Muscle of leg (tissue), 16 donors: Measurements from ENCODE around the gene SLCO4C1. TPM values are rescaled to one million over a fixed set of nuclear protein-coding genes. Genes with fewer than 3 reads are reported as not detected.
A peak's percentile ranks its signal among the peaks of the same experiment; 100 is the strongest.
"Not testable (repeated sequence)": the region's sequence is repeated elsewhere in the genome, so short reads cannot be mapped to it uniquely, and the experiment has no call there.

ENCODE experiments used
- DNase-seq: peaks from one replicate; pipeline ENCODE4 v3.0.0; 2013
- H3K27ac ChIP-seq: one replicate; pipeline ENCODE4 v1.5.1; 2013; ENCODE audit warnings: mild to moderate bottlenecking, low read length, control low read depth
- H3K27me3 ChIP-seq: one replicate; pipeline ENCODE4 v1.6.1; 2013; ENCODE audit warnings: low read length; ENCODE audit not compliant: control insufficient read depth, insufficient read depth
- H3K36me3 ChIP-seq: one replicate; pipeline ENCODE4 v1.6.1; 2013; ENCODE audit warnings: low read length; ENCODE audit not compliant: control insufficient read depth, insufficient read depth
- H3K4me1 ChIP-seq: one replicate; pipeline ENCODE4 v1.6.1; 2013; ENCODE audit warnings: low read length; ENCODE audit not compliant: control insufficient read depth, insufficient read depth
- H3K4me3 ChIP-seq: one replicate; pipeline ENCODE4 v1.5.1; 2013; ENCODE audit warnings: low read length, control low read depth
- H3K9me3 ChIP-seq: replicated peaks from 2 replicates; pipeline ENCODE4 v1.6.1; 2013; ENCODE audit warnings: low read depth, low read length; ENCODE audit not compliant: control insufficient read depth
- WGBS: methylation state at CpG from one replicate; pipeline ENCODE4 v1.1.5; 2013; ENCODE audit warnings: missing lambda C conversion rate; ENCODE audit not compliant: insufficient coverage; 5-methylcytosine and 5-hydroxymethylcytosine counted together
- long read RNA-seq, 11 donors: transcript quantifications; one replicate each; lab custom pipeline, GENCODE V29; 2026
- polyA plus RNA-seq, 8 donors: library from polyadenylated mRNA; unstranded; fragments of 120-200 nt; gene quantifications; one replicate each; pipeline versions ENCODE4 v1.2.1 to v1.2.3, GENCODE V29; 2013; ENCODE audit warnings: inconsistent platforms in 1 of 8, low replicate concordance in 1 of 8; ENCODE audit not compliant: insufficient read length in 8 of 8, insufficient read depth in 1 of 8
- total RNA-seq: library from RNA; stranded (reverse); fragments of 120-200 nt; gene quantifications from one replicate; pipeline ENCODE4 v1.2.4, GENCODE V29; 2013

Gene SLCO4C1, protein sequence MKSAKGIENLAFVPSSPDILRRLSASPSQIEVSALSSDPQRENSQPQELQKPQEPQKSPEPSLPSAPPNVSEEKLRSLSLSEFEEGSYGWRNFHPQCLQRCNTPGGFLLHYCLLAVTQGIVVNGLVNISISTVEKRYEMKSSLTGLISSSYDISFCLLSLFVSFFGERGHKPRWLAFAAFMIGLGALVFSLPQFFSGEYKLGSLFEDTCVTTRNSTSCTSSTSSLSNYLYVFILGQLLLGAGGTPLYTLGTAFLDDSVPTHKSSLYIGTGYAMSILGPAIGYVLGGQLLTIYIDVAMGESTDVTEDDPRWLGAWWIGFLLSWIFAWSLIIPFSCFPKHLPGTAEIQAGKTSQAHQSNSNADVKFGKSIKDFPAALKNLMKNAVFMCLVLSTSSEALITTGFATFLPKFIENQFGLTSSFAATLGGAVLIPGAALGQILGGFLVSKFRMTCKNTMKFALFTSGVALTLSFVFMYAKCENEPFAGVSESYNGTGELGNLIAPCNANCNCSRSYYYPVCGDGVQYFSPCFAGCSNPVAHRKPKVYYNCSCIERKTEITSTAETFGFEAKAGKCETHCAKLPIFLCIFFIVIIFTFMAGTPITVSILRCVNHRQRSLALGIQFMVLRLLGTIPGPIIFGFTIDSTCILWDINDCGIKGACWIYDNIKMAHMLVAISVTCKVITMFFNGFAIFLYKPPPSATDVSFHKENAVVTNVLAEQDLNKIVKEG
- total RNA-seq (0.98 TPM), polyA plus RNA-seq (1 to 10 TPM; 1.2 to 2.7 (median 2.0) TPM)
- long read RNA-seq, donor 1, result 0 reads
- long read RNA-seq, donor 2, result 0 reads
- long read RNA-seq, donor 3, result 0 reads
- long read RNA-seq, donor 4, result 0 reads
- long read RNA-seq, donor 5, result 0 reads
- long read RNA-seq, donor 6, result 0 reads
- long read RNA-seq, donor 7, result 0 reads
- long read RNA-seq, donor 8, result 0 reads
- long read RNA-seq, donor 9, result 0 reads
- long read RNA-seq, donor 10, result 0 reads
- long read RNA-seq, donor 11, full-length matches to known transcripts, result 1 of 1 reads
- long read RNA-seq, donor 11, partial matches to known transcripts, result 0 of 1 reads
- long read RNA-seq, donor 11, other reads (novel, unspliced or antisense), result 0 of 1 reads

DNA sequence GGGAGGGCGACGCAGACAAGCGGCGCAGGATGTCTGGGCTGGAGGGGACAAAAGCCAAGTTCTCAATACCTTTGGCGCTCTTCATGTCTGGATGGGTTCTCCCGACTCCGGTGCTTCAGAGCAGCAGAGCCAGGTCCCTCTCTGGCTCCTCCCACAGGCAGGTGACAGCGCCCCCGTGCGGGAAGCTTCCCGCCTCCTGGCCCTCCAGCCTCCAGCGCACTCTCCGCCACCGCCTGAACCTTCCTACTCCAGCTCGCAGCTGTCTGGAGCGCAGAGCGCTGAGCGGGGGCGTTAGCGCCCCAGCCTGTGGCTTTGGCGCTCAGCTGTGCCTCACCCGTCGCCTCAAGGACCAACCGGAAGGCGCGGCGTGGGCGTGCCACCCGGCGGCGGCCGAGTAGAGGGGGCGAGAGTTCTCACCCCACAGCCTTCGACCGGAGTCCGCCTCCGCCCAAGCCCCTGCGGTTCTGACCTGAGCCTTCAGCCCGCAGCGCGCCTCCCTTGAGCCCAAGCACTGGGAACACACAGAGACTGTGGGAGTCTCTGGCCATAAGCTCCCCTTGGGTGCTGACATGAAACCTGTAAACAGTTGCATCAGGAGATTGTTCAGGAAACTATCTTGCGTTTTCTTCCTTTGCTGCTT is at the start of gene SLCO4C1:
TSS of gene SLCO4C1 (minus strand) at position 107 of the 640 bp plus-strand sequence. CDS start at position 85, 22 bp downstream.
- Histone ChIP-seq H3K36me3 (no peaks in the 10 kb centered on the region), H3K4me1 (peaks cover 7% of the 10 kb centered on the region), H3K27ac (peak within 1 kb of the TSS; percentile 65), H3K4me3 (peak within 1 kb of the TSS; percentile 65), H3K27me3 (peaks cover 4% of the 10 kb centered on the region), H3K9me3 (no peaks in the 10 kb centered on the region)
- peak; percentile 86 for DNase-seq
- under 1% methylated on average over 36 of the region's 42 CpGs for WGBS

DNA sequence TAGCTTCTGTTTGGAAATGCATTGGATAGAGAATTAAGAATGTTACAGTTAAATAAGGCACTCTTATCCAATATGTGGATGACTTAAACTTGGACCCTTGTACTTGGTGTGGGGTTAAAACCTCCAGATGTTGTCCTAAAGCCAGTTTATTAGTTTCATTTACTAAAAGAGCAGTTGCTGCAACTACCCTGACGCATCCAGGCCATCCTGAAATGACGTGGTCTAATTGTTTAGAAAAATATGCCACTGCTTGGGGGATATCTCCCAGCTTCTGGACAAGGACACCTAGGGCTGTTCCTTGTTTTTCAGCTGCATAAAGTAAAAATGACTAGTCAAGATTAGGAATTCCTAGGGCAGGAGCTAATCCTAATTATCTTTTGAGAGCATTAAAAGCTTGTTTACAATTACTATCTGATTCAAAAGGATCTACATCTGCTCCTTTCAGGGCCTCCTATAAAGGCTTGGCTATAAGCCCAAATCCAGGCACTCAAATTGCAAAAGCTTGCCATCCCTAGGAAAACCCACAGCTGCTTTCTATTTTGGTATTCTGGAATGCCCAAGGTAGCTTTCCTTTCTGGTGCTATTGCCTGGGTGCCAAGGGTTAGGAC is 45.7 kb upstream of the SLCO4C1 start:
- Histone ChIP-seq H3K27ac (no peak overlapping the region), H3K4me1 (peaks cover 2% of the 10 kb centered on the region), H3K4me3 (no peak overlapping the region), H3K9me3 (no peaks in the 10 kb centered on the region), H3K27me3 (no peaks in the 10 kb centered on the region), H3K36me3 (no peaks in the 10 kb centered on the region)
- no CpG with 5 or more reads among the region's 2 CpGs for WGBS
- DNase-seq, result peak; percentile 57

DNA sequence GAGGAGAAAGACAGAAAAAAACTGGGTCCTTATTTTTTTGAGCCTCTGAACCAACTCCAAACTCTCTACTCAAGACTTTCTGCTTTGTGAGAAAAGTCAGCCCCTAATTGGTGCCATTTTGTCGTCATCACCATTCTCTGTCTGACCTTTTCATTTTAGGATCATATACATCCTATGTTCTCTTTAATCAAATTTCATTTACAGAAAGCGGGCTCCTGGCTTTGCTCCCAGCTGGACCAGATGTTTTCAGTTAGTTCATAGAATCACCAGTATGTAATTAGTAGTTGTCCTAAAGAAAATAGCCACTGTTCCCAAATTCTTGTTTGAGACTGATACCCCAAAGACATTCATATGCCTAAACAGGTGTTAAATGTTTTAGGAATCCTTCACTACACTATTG is 28.6 kb upstream of the SLCO4C1 start:
- Histone ChIP-seq H3K27me3 (no peaks in the 10 kb centered on the region), H3K9me3 (no peaks in the 10 kb centered on the region), H3K27ac (no peak overlapping the region), H3K36me3 (no peaks in the 10 kb centered on the region), H3K4me1 (no peaks in the 10 kb centered on the region), H3K4me3 (no peak overlapping the region)
- DNase-seq, result peak; percentile 31
- WGBS, result 14% methylated on average over 1 of the region's 2 CpGs

DNA sequence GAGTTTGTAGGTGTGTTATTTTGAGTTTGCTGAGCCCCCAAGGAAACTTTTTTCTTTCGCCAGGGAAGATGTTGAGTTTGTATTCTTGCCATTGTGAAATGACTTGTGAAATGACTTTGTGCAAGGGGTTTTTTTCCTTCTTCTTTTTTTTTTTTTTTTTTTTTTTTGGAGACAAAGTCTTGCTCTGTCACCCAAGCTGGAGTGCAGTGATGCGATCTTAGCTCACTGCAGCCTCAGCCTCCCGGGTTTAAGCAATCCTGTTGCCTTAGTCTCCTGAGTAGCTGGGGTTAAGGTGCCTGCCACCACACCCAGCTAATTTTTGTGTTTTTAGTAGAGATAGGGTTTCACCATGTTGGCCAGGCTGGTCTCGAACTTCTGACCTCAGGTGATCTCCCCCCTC is 22.7 kb upstream of the SLCO4C1 start:
- no CpG with 5 or more reads among the region's 4 CpGs for WGBS

DNA sequence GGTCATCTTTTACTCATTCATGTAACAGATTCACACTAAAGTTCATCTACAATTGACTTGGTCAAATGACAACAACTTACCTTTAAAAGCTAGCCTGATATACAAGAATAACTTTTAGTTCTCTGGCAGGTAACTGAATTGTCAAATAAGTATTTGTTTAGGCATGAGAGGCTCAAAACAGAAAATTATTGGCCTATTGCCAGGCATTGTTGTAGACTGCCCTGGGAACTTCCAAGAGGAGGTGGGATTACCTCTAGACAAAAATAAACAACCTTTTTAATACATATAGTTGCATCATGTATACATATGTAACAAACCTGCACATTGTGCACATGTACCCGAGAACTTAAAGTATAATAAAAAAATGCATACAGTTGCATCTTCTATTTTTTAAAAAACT is 18.2 kb upstream of the SLCO4C1 start:
- no peaks in the 10 kb centered on the region for H3K4me1 ChIP-seq
- H3K36me3 ChIP-seq, result no peaks in the 10 kb centered on the region
- H3K27me3 ChIP-seq, result no peaks in the 10 kb centered on the region
- H3K9me3 ChIP-seq, result no peaks in the 10 kb centered on the region
- H3K4me3 ChIP-seq, result no peak overlapping the region
- no CpG with 5 or more reads among the region's 1 CpG for WGBS
- no peak for DNase-seq
- no peak overlapping the region for H3K27ac ChIP-seq

More for the DNA sequence above, 22.7 kb upstream of the SLCO4C1 start:
- not testable (repeated sequence) for H3K27ac ChIP-seq, H3K9me3 ChIP-seq, H3K4me1 ChIP-seq, DNase-seq, H3K27me3 ChIP-seq, H3K36me3 ChIP-seq, H3K4me3 ChIP-seq

DNA sequence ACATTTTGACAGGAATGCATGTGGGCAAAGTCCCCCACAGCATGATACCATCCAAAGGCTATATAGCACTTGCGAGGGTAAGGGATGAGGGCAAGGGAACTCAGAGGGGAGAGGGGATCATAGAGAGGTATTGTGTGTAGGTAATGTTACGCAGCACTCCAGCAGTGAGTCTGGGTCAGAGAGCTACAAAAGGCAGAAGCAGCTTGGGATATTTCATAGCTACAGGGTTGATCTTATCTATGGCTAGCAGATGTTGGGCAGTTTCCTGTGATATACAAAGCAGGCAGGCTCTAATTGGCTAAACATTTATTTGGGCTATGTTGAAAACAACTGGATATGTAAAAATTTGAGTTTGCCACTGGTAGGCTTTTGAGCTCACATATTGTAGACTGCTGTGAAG is 17.8 kb upstream of the SLCO4C1 start:
- 89% methylated on average over 2 of the region's 2 CpGs for WGBS
- no peaks in the 10 kb centered on the region for H3K27me3 ChIP-seq
- no peak for DNase-seq
- no peak overlapping the region for H3K4me3 ChIP-seq
- no peaks in the 10 kb centered on the region for H3K36me3 ChIP-seq
- no peaks in the 10 kb centered on the region for H3K4me1 ChIP-seq
- no peak overlapping the region for H3K27ac ChIP-seq
- H3K9me3 ChIP-seq, result no peaks in the 10 kb centered on the region

DNA sequence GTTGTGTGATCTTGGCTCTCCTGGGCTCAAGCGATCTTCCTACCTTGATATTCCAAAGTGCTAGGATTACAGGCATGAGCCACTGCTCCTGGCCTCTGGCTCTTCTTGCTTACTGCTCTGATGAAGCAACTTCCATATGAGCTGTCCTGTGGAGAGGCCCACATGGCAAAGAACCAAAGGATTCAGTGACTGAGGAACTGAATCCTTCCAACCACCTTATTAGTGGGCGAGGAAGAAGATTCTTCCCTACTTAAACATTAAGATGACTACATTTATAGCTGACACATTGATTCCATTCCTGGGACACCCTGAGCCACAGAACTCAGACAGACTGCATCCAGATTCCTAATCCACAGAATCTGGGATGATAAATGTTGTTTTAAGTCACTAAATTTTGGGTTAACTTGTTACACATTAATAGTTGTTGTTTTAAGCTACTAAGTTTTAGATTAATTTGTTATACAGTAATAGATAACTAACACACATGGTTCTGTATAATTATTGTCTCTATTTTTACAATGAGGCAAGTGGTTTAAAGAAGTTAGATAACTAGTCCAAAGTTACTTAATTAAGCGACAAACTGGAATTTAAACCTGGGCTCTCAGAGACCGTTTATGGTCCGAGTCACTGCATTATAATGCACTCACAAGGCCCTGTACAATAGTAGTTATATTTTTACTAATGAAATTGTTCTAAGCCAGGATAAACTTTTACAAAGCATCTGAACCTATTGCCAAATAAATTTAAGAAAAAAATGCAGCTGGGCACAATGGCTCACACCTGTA is 16.7 kb upstream of the SLCO4C1 start:
- H3K4me1 ChIP-seq, result no peaks in the 10 kb centered on the region
- H3K27ac ChIP-seq, result no peak overlapping the region
- no peaks in the 10 kb centered on the region for H3K9me3 ChIP-seq
- peak; percentile 42 for DNase-seq
- no peaks in the 10 kb centered on the region for H3K27me3 ChIP-seq
- no peak overlapping the region for H3K4me3 ChIP-seq
- H3K36me3 ChIP-seq, result no peaks in the 10 kb centered on the region
- WGBS, result no CpG with 5 or more reads among the region's 5 CpGs

DNA sequence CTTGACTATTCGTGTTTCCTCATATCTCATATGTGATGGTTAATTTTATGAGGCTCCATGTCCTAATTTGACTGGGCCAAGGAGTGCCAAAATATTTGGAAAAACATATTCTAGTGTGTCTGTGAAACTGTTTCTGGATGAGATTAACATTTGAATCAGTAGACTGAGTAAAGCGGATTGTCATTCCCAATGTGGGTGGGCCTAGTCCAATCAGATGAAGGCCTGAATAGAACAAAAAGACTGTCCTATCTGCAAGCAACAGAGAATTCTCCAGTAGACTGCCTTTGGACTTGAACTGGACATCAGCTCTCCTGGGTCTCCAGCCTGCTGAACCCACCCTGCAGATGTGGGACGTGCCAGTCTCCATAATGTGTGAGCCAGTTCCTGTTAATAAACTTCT is 13.5 kb upstream of the SLCO4C1 start:
- Histone ChIP-seq H3K9me3 (no peaks in the 10 kb centered on the region), H3K4me3 (no peak overlapping the region), H3K27ac (no peak overlapping the region), H3K36me3 (no peaks in the 10 kb centered on the region), H3K27me3 (no peaks in the 10 kb centered on the region), H3K4me1 (no peaks in the 10 kb centered on the region)
- DNase-seq, result no peak
- WGBS, result 88% methylated on average over 1 of the region's 3 CpGs

DNA sequence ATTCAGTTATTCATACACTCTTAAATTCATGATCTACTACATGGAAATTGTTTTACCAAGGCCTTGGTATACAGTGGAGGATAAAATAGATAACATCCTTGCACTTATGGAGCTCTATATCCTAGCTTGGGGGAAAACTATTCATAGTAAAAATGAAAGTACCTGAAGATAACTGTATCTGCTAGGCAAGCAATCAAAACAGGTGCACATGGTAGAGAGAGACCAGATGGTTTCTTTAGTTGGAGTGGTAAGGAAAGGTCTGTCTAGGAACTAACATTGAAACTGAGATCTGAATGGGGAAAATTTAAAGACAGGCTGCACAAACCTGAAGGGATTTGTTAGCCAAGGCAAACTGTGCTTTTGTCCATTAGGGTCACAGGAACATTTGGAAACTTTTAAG is 11.1 kb upstream of the SLCO4C1 start:
- DNase-seq, result no peak
- no peaks in the 10 kb centered on the region for H3K27me3 ChIP-seq
- no peaks in the 10 kb centered on the region for H3K9me3 ChIP-seq
- no peak overlapping the region for H3K27ac ChIP-seq
- no peaks in the 10 kb centered on the region for H3K4me1 ChIP-seq
- no peak overlapping the region for H3K4me3 ChIP-seq
- H3K36me3 ChIP-seq, result no peaks in the 10 kb centered on the region
